Neural cell (in vitro differentiated cells): ENCODE data around the gene DNER. TPM values are rescaled to one million over a fixed set of nuclear protein-coding genes. Genes with fewer than 3 reads are reported as not detected.
"Not testable (repeated sequence)": the region's sequence is repeated elsewhere in the genome, so short reads cannot be mapped to it uniquely, and the experiment has no call there.

Source experiments
- H2AFZ ChIP-seq: fragments of 200-600, 300-800 bp; sonication (generic), shearing (Covaris generic); 2 replicates; pipeline ENCODE4 v1.6.0; 2014; ENCODE audit warnings: low read depth, mild to moderate bottlenecking, antibody characterized with exemption, low read length, moderate library complexity
- H3F3A ChIP-seq: fragments of 200-600 bp; shearing (Covaris generic); 2 replicates; pipeline ENCODE4 v1.6.1; 2016; ENCODE audit warnings: mild to moderate bottlenecking, moderate library complexity, mixed read lengths, antibody characterized with exemption, low read length; ENCODE audit not compliant: insufficient read depth, poor library complexity, severe bottlenecking
- H3K27ac ChIP-seq: fragments of 200-600, 300-800 bp; sonication (generic), shearing (Covaris generic); 2 replicates; pipeline ENCODE4 v1.5.1; 2014; ENCODE audit warnings: mild to moderate bottlenecking, low read length, moderate library complexity
- H3K27me3 ChIP-seq: fragments of 300-800, 200-600 bp; sonication (generic), shearing (Covaris generic); 2 replicates; pipeline ENCODE4 v1.6.0; 2014; ENCODE audit warnings: mild to moderate bottlenecking, low read depth, low read length, moderate library complexity; ENCODE audit not compliant: insufficient read depth
- H3K36me3 ChIP-seq: fragments of 300-800, 200-600 bp; sonication (generic), shearing (Covaris generic); 2 replicates; pipeline ENCODE4 v1.5.1; 2014; ENCODE audit warnings: mild to moderate bottlenecking, antibody characterized with exemption, low read length, moderate library complexity; ENCODE audit not compliant: insufficient read depth
- H3K4me2 ChIP-seq: fragments of 300-800, 200-600 bp; sonication (generic), shearing (Covaris generic); 2 replicates; pipeline ENCODE4 v1.6.0; 2014; ENCODE audit warnings: mild to moderate bottlenecking, low read length
- H3K4me3 ChIP-seq: fragments of 300-800, 200-600 bp; sonication (generic), shearing (Covaris generic); 2 replicates; pipeline ENCODE4 v1.5.1; 2014; ENCODE audit warnings: mild to moderate bottlenecking, low read length, moderate library complexity
- H3K79me2 ChIP-seq: fragments of 200-600 bp; shearing (Covaris generic); replicated peaks from 2 replicates; pipeline ENCODE4 v1.6.0; 2014; ENCODE audit warnings: mild to moderate bottlenecking, low read length, moderate library complexity; ENCODE audit not compliant: insufficient read depth
- H3K9ac ChIP-seq: fragments of 300-800, 200-600 bp; sonication (generic), shearing (Covaris generic); 2 replicates; pipeline ENCODE4 v1.6.1; 2016; ENCODE audit warnings: mild to moderate bottlenecking, low read length, mixed read lengths
- H3K9me2 ChIP-seq: fragments of 200-600 bp; shearing (Covaris generic); 2 replicates; pipeline ENCODE4 v1.6.1; 2016; ENCODE audit warnings: mild to moderate bottlenecking, low read length, mixed read lengths; ENCODE audit not compliant: insufficient read depth
- H3K9me3 ChIP-seq: fragments of 200-600, 300-800 bp; sonication (generic), shearing (Covaris generic); 2 replicates; pipeline ENCODE4 v1.6.1; 2016; ENCODE audit warnings: mild to moderate bottlenecking, mixed run types, low read length, moderate library complexity, mixed read lengths
- H4K20me1 ChIP-seq: fragments of 200-600 bp; shearing (Covaris generic); 2 replicates; pipeline ENCODE4 v1.6.1; 2016; ENCODE audit warnings: mild to moderate bottlenecking, mixed run types; ENCODE audit not compliant: insufficient read depth
- EP300 ChIP-seq: fragments of 450-650 bp; conservative IDR thresholded peaks from 2 replicates; pipeline ENCODE4 v1.6.1; 2014; ENCODE audit warnings: antibody characterized with exemption, mild to moderate bottlenecking, moderate library complexity; ENCODE audit not compliant: poor library complexity, severe bottlenecking
- EZH2 ChIP-seq: fragments of 200-600, 300-800 bp; shearing (Covaris generic), sonication (generic); IDR thresholded peaks from 2 replicates; pipeline ENCODE4 v1.6.1; 2014; ENCODE audit warnings: antibody characterized with exemption, low read length, borderline replicate concordance, mild to moderate bottlenecking; ENCODE audit not compliant: insufficient read depth, poor library complexity, severe bottlenecking
- MXI1 ChIP-seq: fragments of 450-650 bp; conservative IDR thresholded peaks from 2 replicates; pipeline ENCODE4 v1.6.1; 2014; ENCODE audit warnings: antibody characterized with exemption, mild to moderate bottlenecking; ENCODE audit not compliant: poor library complexity, severe bottlenecking
- POLR2AphosphoS5 ChIP-seq: IDR thresholded peaks from 2 replicates; pipeline ENCODE4 v1.6.1; 2012
- RAD21 ChIP-seq: fragments of 450-650 bp; conservative IDR thresholded peaks from 2 replicates; pipeline ENCODE4 v1.6.1; 2014; ENCODE audit warnings: antibody characterized with exemption, mild to moderate bottlenecking, moderate library complexity
- SMC3 ChIP-seq: fragments of 450-650 bp; conservative IDR thresholded peaks from 2 replicates; pipeline ENCODE4 v1.6.1; 2014; ENCODE audit warnings: antibody characterized with exemption, mild to moderate bottlenecking, moderate library complexity; ENCODE audit not compliant: poor library complexity
- TAF1 ChIP-seq: IDR thresholded peaks from 2 replicates; pipeline ENCODE4 v1.6.1; 2012; ENCODE audit warnings: low read depth
- polyA plus RNA-seq: library from polyadenylated mRNA; depleted of rRNA; stranded (reverse); fragments of >200 nt; gene quantifications from 2 replicates; pipeline ENCODE4 v1.2.3, GENCODE V29; 2014
- TF ChIP-seq, protein P1 (sequence below): fragments of 450-650 bp; IDR thresholded peaks from 2 replicates; pipeline ENCODE4 v1.5.1; 2014; ENCODE audit warnings: antibody characterized with exemption, mild to moderate bottlenecking, moderate library complexity; ENCODE audit not compliant: poor library complexity, severe bottlenecking
- TF ChIP-seq, protein P2 (sequence below): IDR thresholded peaks from 2 replicates; pipeline ENCODE4 v1.6.1; 2012; ENCODE audit warnings: borderline replicate concordance

The DNER gene
- polyA plus RNA-seq, 1 donor from 2014 or later: 310 TPM

- no peaks in the 10 kb centered on the region for H3K36me3 ChIP-seq
- no peaks in the 10 kb centered on the region for H3F3A ChIP-seq
- no peak overlapping the region for H3K4me2 ChIP-seq
- no peaks in the 10 kb centered on the region for H3K79me2 ChIP-seq
- H3K9me2 ChIP-seq: no peaks in the 10 kb centered on the region
- no peaks in the 10 kb centered on the region for H4K20me1 ChIP-seq
- H3K9me3 ChIP-seq: no peaks in the 10 kb centered on the region
- no peak overlapping the region for H3K4me3 ChIP-seq
- no peaks in the 10 kb centered on the region for H3K27me3 ChIP-seq
- TF ChIP-seq, protein P1, sequence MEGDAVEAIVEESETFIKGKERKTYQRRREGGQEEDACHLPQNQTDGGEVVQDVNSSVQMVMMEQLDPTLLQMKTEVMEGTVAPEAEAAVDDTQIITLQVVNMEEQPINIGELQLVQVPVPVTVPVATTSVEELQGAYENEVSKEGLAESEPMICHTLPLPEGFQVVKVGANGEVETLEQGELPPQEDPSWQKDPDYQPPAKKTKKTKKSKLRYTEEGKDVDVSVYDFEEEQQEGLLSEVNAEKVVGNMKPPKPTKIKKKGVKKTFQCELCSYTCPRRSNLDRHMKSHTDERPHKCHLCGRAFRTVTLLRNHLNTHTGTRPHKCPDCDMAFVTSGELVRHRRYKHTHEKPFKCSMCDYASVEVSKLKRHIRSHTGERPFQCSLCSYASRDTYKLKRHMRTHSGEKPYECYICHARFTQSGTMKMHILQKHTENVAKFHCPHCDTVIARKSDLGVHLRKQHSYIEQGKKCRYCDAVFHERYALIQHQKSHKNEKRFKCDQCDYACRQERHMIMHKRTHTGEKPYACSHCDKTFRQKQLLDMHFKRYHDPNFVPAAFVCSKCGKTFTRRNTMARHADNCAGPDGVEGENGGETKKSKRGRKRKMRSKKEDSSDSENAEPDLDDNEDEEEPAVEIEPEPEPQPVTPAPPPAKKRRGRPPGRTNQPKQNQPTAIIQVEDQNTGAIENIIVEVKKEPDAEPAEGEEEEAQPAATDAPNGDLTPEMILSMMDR: no peak
- TF ChIP-seq POLR2AphosphoS5: no peak
- TF ChIP-seq EP300: no peak
- TF ChIP-seq MXI1: no peak
- TF ChIP-seq, protein P2, sequence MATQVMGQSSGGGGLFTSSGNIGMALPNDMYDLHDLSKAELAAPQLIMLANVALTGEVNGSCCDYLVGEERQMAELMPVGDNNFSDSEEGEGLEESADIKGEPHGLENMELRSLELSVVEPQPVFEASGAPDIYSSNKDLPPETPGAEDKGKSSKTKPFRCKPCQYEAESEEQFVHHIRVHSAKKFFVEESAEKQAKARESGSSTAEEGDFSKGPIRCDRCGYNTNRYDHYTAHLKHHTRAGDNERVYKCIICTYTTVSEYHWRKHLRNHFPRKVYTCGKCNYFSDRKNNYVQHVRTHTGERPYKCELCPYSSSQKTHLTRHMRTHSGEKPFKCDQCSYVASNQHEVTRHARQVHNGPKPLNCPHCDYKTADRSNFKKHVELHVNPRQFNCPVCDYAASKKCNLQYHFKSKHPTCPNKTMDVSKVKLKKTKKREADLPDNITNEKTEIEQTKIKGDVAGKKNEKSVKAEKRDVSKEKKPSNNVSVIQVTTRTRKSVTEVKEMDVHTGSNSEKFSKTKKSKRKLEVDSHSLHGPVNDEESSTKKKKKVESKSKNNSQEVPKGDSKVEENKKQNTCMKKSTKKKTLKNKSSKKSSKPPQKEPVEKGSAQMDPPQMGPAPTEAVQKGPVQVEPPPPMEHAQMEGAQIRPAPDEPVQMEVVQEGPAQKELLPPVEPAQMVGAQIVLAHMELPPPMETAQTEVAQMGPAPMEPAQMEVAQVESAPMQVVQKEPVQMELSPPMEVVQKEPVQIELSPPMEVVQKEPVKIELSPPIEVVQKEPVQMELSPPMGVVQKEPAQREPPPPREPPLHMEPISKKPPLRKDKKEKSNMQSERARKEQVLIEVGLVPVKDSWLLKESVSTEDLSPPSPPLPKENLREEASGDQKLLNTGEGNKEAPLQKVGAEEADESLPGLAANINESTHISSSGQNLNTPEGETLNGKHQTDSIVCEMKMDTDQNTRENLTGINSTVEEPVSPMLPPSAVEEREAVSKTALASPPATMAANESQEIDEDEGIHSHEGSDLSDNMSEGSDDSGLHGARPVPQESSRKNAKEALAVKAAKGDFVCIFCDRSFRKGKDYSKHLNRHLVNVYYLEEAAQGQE: no peak
- no peak for TF ChIP-seq EZH2
- no peak for TF ChIP-seq RAD21
- TF ChIP-seq TAF1: no peak
- no peak for TF ChIP-seq SMC3
- no peak overlapping the region for H3K9ac ChIP-seq
- no peak overlapping the region for H2AFZ ChIP-seq
- H3K27ac ChIP-seq: no peak overlapping the region
Measured at GRCh38 chr2:229748950-229749349, 34.6 kb upstream of the DNER start.

DNA sequence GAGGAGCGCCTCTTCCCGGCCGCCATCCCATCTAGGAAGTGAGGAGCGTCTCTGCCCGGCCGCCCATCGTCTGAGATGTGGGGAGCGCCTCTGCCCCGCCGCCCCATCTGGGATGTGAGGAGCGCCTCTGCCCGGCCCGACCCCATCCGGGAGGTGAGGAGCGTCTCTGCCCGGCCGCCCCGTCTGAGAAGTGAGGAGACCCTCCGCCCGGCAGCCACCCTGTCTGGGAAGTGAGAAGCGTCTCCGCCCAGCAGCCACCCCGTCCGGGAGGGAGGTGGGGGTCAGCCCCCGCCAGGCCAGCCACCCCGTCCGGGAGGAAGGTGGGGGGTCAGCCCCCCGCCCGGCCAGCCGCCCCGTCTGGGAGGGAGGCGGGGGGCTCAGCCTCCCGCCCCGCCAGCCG, 28.3 kb upstream of the DNER start:
- not testable (repeated sequence) for H3K9me2 ChIP-seq, H3F3A ChIP-seq, H3K4me3 ChIP-seq, H3K27ac ChIP-seq, H3K9me3 ChIP-seq, H3K27me3 ChIP-seq, H3K79me2 ChIP-seq, H4K20me1 ChIP-seq, H3K4me2 ChIP-seq, H3K36me3 ChIP-seq, H2AFZ ChIP-seq, H3K9ac ChIP-seq

- H3K4me3 ChIP-seq: no peak overlapping the region
- no peak for TF ChIP-seq POLR2AphosphoS5
- no peak for TF ChIP-seq RAD21
- TF ChIP-seq SMC3: no peak
- no peak for TF ChIP-seq TAF1
- TF ChIP-seq EP300: no peak
- TF ChIP-seq EZH2: no peak
- TF ChIP-seq MXI1: no peak
- TF ChIP-seq, protein P2: no peak
- H3K9me2 ChIP-seq: no peaks in the 10 kb centered on the region
- H3K36me3 ChIP-seq: no peaks in the 10 kb centered on the region
- peaks cover 4% of the 10 kb centered on the region for H3K9me3 ChIP-seq
- no peak overlapping the region for H2AFZ ChIP-seq
- H3K9ac ChIP-seq: no peak overlapping the region
- no peak overlapping the region for H3K4me2 ChIP-seq
- H3F3A ChIP-seq: no peaks in the 10 kb centered on the region
- H3K79me2 ChIP-seq: no peaks in the 10 kb centered on the region
- no peak overlapping the region for H3K27ac ChIP-seq
- no peaks in the 10 kb centered on the region for H3K27me3 ChIP-seq
- H4K20me1 ChIP-seq: no peaks in the 10 kb centered on the region
Measured at GRCh38 chr2:229740279-229740678, 25.9 kb upstream of the DNER start.
